B cell (primary cell): ENCODE measurements around the gene UMOD. TPM values are rescaled to one million over a fixed set of nuclear protein-coding genes. Genes with fewer than 3 reads are reported as not detected.

Experiments
- ATAC-seq: fragments of 200-7000 bp; cut with Tn5 transposase; one replicate; pipeline ENCODE4 v1.10.0; 2021; ENCODE audit warnings: low read depth, mild to moderate bottlenecking, moderate number of reproducible peaks, moderate library complexity
- CTCF ChIA-PET: fragments of 350-600 bp; sonication (Branson Sonifier 250); formaldehyde crosslinking; loops from one replicate; lab custom pipeline; 2021; ENCODE audit warnings: antibody characterized with exemption, inconsistent platforms; lab: Charles Lee
- POLR2A ChIA-PET: fragments of 350-600 bp; sonication (Branson Sonifier 250); formaldehyde crosslinking; loops from one replicate; lab custom pipeline; 2021; ENCODE audit warnings: antibody characterized with exemption; lab: Charles Lee
- DNase-seq: peaks from one replicate; pipeline ENCODE4 v3.0.0; 2013
- H2AFZ ChIP-seq: 2 replicates; pipeline ENCODE4 v1.6.1; 2012; ENCODE audit warnings: mild to moderate bottlenecking, low read depth, low read length; ENCODE audit not compliant: insufficient read depth, poor library complexity, severe bottlenecking
- H3K27ac ChIP-seq, 2 donors: 1 replicate in 1 of 2; 2 replicates in 1 of 2; pipeline ENCODE4 v1.5.1; 2012 to 2013; ENCODE audit warnings: low read length in 2 of 2, mild to moderate bottlenecking in 2 of 2, moderate library complexity in 1 of 2
- H3K27me3 ChIP-seq, 4 experiments: fragments of 200-600 bp in 1 of 4; sonication (generic) in 1 of 4; replicated peaks in 1 of 4; 1 replicate in 2 of 4; 2 replicates in 2 of 4; pipeline versions ENCODE4 v1.6.1 to v1.7.0; 2013 to 2016; ENCODE audit warnings: low read length in 3 of 4, mild to moderate bottlenecking in 2 of 4, mixed read lengths in 1 of 4, moderate library complexity in 1 of 4; ENCODE audit not compliant: insufficient read depth in 4 of 4, control insufficient read depth in 3 of 4; ENCODE audit errors: control extremely low read depth in 1 of 4
- H3K36me3 ChIP-seq, 2 experiments: replicated peaks in 1 of 2; 1 replicate in 1 of 2; 2 replicates in 1 of 2; pipeline versions ENCODE4 v1.6.1 to v1.7.1; 2013; ENCODE audit warnings: low read length in 1 of 2; ENCODE audit not compliant: insufficient read depth in 2 of 2, control insufficient read depth in 1 of 2; ENCODE audit errors: control extremely low read depth in 1 of 2, extremely low read depth in 1 of 2
- H3K4me1 ChIP-seq, 2 donors: fragments of 200-600 bp in 1 of 2; sonication (generic) in 1 of 2; 1 replicate in 1 of 2; 2 replicates in 1 of 2; pipeline versions ENCODE4 v1.5.1 to v1.6.1; 2013 to 2017; ENCODE audit warnings: low read length in 2 of 2; ENCODE audit not compliant: control insufficient read depth in 2 of 2, insufficient read depth in 2 of 2
- H3K4me2 ChIP-seq: replicated peaks from 2 replicates; pipeline ENCODE3; 2012; ENCODE audit warnings: mild to moderate bottlenecking, low read depth, low read length; ENCODE audit not compliant: poor library complexity, severe bottlenecking
- H3K4me3 ChIP-seq, 5 experiments: fragments of 200-600 bp in 1 of 5; sonication (generic) in 1 of 5; 1 replicate in 3 of 5; 2 replicates in 2 of 5; pipeline versions ENCODE4 v1.5.1 to v1.7.0; 2011 to 2016; ENCODE audit warnings: low read length in 4 of 5, mild to moderate bottlenecking in 4 of 5, low read depth in 2 of 5, control low read depth in 1 of 5, moderate library complexity in 1 of 5; ENCODE audit not compliant: insufficient read depth in 1 of 5; ENCODE audit errors: control extremely low read depth in 1 of 5, extremely low read depth in 1 of 5
- H3K79me2 ChIP-seq: fragments of 200-600 bp; sonication (generic); one replicate; pipeline ENCODE4 v1.6.0; 2016; ENCODE audit warnings: low read length; ENCODE audit not compliant: control insufficient read depth, insufficient read depth
- H3K9ac ChIP-seq: fragments of 200-600 bp; sonication (generic); 2 replicates; pipeline ENCODE4 v1.6.1; 2017; ENCODE audit warnings: mild to moderate bottlenecking, low read length, moderate library complexity
- H3K9me3 ChIP-seq, 3 donors: one replicate each; pipeline versions ENCODE4 v1.6.1 to v1.7.1; 2013; ENCODE audit warnings: low read length in 2 of 3; ENCODE audit not compliant: control insufficient read depth in 2 of 3, insufficient read depth in 1 of 3; ENCODE audit errors: control extremely low read depth in 1 of 3
- H4K20me1 ChIP-seq: 2 replicates; pipeline ENCODE4 v1.6.0; 2012; ENCODE audit warnings: mild to moderate bottlenecking, low read length; ENCODE audit not compliant: insufficient read depth, control insufficient read depth, poor library complexity, severe bottlenecking
- H3K27ac Mint-ChIP-seq: one replicate; pipeline ENCODE4 v1.8.0; 2021; ENCODE audit warnings: mixed read lengths
- H3K27me3 Mint-ChIP-seq: one replicate; pipeline ENCODE4 v1.8.0; 2021; ENCODE audit warnings: mixed read lengths
- H3K4me1 Mint-ChIP-seq: one replicate; pipeline ENCODE4 v1.8.0; 2021; ENCODE audit warnings: mixed read lengths
- H3K4me3 Mint-ChIP-seq: one replicate; pipeline ENCODE4 v1.8.0; 2021; ENCODE audit warnings: mixed read lengths
- H3K9me3 Mint-ChIP-seq: one replicate; pipeline ENCODE4 v1.8.0; 2022; ENCODE audit warnings: mixed read lengths; ENCODE audit not compliant: insufficient read depth
- CTCF ChIP-seq: fragments of 200-600 bp; IDR thresholded peaks from one replicate; pipeline ENCODE4 v1.8.0; 2022; ENCODE audit warnings: antibody characterized with exemption, mild to moderate bottlenecking
- EZH2 ChIP-seq: IDR thresholded peaks from 2 replicates; pipeline ENCODE4 v1.6.1; 2012; ENCODE audit warnings: borderline replicate concordance, low read depth, mild to moderate bottlenecking, moderate library complexity, low read length; ENCODE audit not compliant: insufficient read depth, poor library complexity, severe bottlenecking
- WGBS: methylation state at CpG from one replicate; pipeline ENCODE4 v1.1.5; 2013; ENCODE audit warnings: missing lambda C conversion rate; ENCODE audit not compliant: insufficient coverage; 5-methylcytosine and 5-hydroxymethylcytosine counted together
- intact Hi-C: fragments of 100-400 bp; cut with micrococcal nuclease; formaldehyde crosslinking; loops from one replicate; pipeline ENCODE4 v1.10.0; 2022
- polyA plus RNA-seq: library from polyadenylated mRNA; depleted of rRNA; stranded (reverse); fragments of >200 nt; gene quantifications from 2 replicates; pipeline ENCODE4 v1.2.3, GENCODE V29; 2012
- total RNA-seq, 2 donors: library from RNA; stranded (reverse); fragments of 120-200 nt in 1 of 2; gene quantifications; 1 replicate in 1 of 2; 2 replicates in 1 of 2; pipeline versions ENCODE4 v1.2.3 to v1.2.4, GENCODE V29; 2013 to 2022

The UMOD gene
- total and polyA plus RNA-seq, 2 donors (not counting 1 experiment from before 2014, with no cell fraction given) = not detected

- DNase-seq (no peak), ATAC-seq (no peak)
- Histone ChIP-seq H3K4me1 (no peaks in the 10 kb centered on the region), H3K4me3 (no peak overlapping the region), H3K9me3 (no peaks in the 10 kb centered on the region), H3K79me2 (no peaks in the 10 kb centered on the region), H3K36me3 (no peaks in the 10 kb centered on the region), H2AFZ (no peak overlapping the region), H3K27ac (no peak overlapping the region), H3K27me3 (no peaks in the 10 kb centered on the region), H3K4me2 (no peak overlapping the region), H3K9ac (no peak overlapping the region), H4K20me1 (no peaks in the 10 kb centered on the region)
- WGBS = 67% methylated on average over 2 of the region's 5 CpGs
- TF ChIP-seq EZH2 (no peak), CTCF (no peak)
- POLR2A ChIA-PET = no interaction called here
- no peaks in the 10 kb centered on the region for H3K9me3 Mint-ChIP-seq
- H3K27me3 Mint-ChIP-seq = no peaks in the 10 kb centered on the region
- no peak overlapping the region for H3K4me3 Mint-ChIP-seq
- CTCF ChIA-PET = no interaction called here
- no peak overlapping the region for H3K27ac Mint-ChIP-seq
- intact Hi-C loops = no loop called here
- no peaks in the 10 kb centered on the region for H3K4me1 Mint-ChIP-seq
Measured at GRCh38 chr16:20331635-20332034, 20.9 kb downstream of the UMOD start.

- Histone ChIP-seq H4K20me1 (no peaks in the 10 kb centered on the region), H3K4me1 (no peaks in the 10 kb centered on the region), H3K27me3 (no peaks in the 10 kb centered on the region), H2AFZ (no peak overlapping the region), H3K27ac (no peak overlapping the region), H3K4me3 (no peak overlapping the region), H3K9ac (no peak overlapping the region), H3K9me3 (no peaks in the 10 kb centered on the region), H3K79me2 (no peaks in the 10 kb centered on the region), H3K4me2 (no peak overlapping the region), H3K36me3 (no peaks in the 10 kb centered on the region)
- H3K27ac Mint-ChIP-seq = no peak overlapping the region
- ChIA-PET CTCF (interaction anchor here (1.2 kb wide), 1 partner anchor 55 kb away, joined by 3 read pairs; no protein-coding TSS in a partner anchor), POLR2A (no interaction called here)
- H3K9me3 Mint-ChIP-seq = peaks cover 2% of the 10 kb centered on the region
- ATAC-seq (no peak), DNase-seq (no peak)
- H3K27me3 Mint-ChIP-seq = no peaks in the 10 kb centered on the region
- intact Hi-C loops = no loop called here
- no peak for TF ChIP-seq CTCF
- TF ChIP-seq EZH2 = no peak
- no peak overlapping the region for H3K4me3 Mint-ChIP-seq
- 83% methylated on average over 1 of the region's 5 CpGs for WGBS
- no peaks in the 10 kb centered on the region for H3K4me1 Mint-ChIP-seq
Measured at GRCh38 chr16:20329392-20330138, 22.9 kb downstream of the UMOD start.
